Measurements from ENCODE around the gene PGM1.

GRCh38 chr1:63705078-63705477 lies 111.9 kb downstream of the PGM1 start:
- TF ChIP-seq ZNF398 (CRISPR knock-in tag; IDR thresholded peaks at IDR 0.05) (no peak), NFXL1 (CRISPR knock-in tag; IDR thresholded peaks at IDR 0.05) (no peak), TARDBP (IDR thresholded peaks at IDR 0.05) (no peak), TAF7 (tag; IDR thresholded peaks at IDR 0.05) (no peak), FOXA1 (IDR thresholded peaks at IDR 0.05; ENCODE audit: borderline replicate concordance) (no peak), CTCF (IDR thresholded peaks at IDR 0.05 in 2 of 3, conservative IDR thresholded peaks at IDR 0.05 in 1 of 3; ENCODE audit: insufficient read depth in 2 of 3, low read depth in 1 of 3, low read length in 3 of 3) (no peak)

Measured in K562 (cell line).